Activated CD8-positive, alpha-beta memory T cell treated with anti-CD3 and anti-CD28 coated beads, Interleukin-2, amount 10 ng/mL, durations not matched to agents 7 days and 5 days (primary cell): ENCODE data around the gene COL6A2. TPM values are rescaled to one million over a fixed set of nuclear protein-coding genes. Genes with fewer than 3 reads are reported as not detected.

Experiments used
- ATAC-seq: fragments of 150-1000 bp; cut with Tn5 transposase; one replicate; pipeline ENCODE4 v1.10.0; 2021; ENCODE audit warnings: moderate library complexity
- CTCF ChIA-PET: fragments of 350-600 bp; sonication (Branson Sonifier 250); formaldehyde crosslinking; loops from one replicate; lab custom pipeline; 2021; ENCODE audit warnings: antibody characterized with exemption; lab: Charles Lee
- DNase-seq: peaks from one replicate; pipeline ENCODE4 v3.0.0-alpha.2; 2020
- H3K27ac Mint-ChIP-seq: one replicate; pipeline ENCODE4 v1.8.0; 2021; ENCODE audit warnings: mild to moderate bottlenecking, mixed read lengths
- H3K27me3 Mint-ChIP-seq: one replicate; pipeline ENCODE4 v1.8.0; 2021; ENCODE audit warnings: mixed read lengths
- H3K36me3 Mint-ChIP-seq: one replicate; pipeline ENCODE4 v1.8.0; 2021; ENCODE audit warnings: mild to moderate bottlenecking, mixed read lengths
- H3K4me1 Mint-ChIP-seq: one replicate; pipeline ENCODE4 v1.8.0; 2021; ENCODE audit warnings: mixed read lengths
- H3K4me3 Mint-ChIP-seq: one replicate; pipeline ENCODE4 v1.8.0; 2021; ENCODE audit warnings: mild to moderate bottlenecking, moderate library complexity, mixed read lengths
- H3K9me3 Mint-ChIP-seq: one replicate; pipeline ENCODE4 v1.8.0; 2022; ENCODE audit warnings: low read depth, mixed read lengths
- total RNA-seq, 2 experiments: library from RNA; stranded (reverse); gene quantifications; one replicate each; pipeline ENCODE4 v1.2.3, GENCODE V29; 2021

The COL6A2 gene
- total RNA-seq, 2 experiments from 2014 or later, result 5.0 to 17.9 TPM

DNA sequence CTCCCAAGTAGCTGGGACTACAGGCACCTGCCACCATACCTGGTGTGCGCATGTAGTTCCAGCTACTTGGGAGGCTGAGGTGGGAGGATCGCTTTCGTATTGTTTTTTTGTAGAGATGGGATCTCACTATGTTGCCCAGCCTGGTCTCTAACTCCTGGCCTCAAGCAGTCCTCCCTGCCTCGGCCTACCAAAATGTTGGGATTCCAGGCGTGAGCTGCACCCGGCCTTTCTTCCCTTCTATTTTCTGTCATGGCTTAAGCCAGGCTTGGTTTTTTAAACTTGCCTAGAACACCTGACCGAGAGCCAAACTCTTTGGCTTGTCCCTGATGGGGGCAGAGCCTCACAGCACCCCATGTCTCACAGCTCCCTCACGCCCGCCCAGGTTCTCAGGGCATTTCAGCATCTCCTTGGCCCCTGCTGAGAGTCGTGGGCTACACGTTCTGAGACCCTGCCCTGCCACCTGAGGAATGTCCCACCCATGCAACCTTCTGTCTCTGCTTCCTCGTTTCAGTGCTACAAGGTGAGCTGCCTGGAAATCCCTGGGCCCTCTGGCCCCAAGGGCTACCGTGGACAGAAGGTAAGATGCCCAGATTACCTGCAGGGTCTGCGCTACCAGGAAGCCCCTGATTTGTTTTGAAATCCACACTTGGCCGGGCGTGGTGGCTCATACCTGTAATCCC, 15.7 kb downstream of the COL6A2 start:
- no peak for DNase-seq
- H3K4me3 Mint-ChIP-seq, result no peak overlapping the region
- H3K4me1 Mint-ChIP-seq, result no peaks in the 10 kb centered on the region
- H3K27me3 Mint-ChIP-seq, result no peaks in the 10 kb centered on the region
- CTCF ChIA-PET, result no interaction called here
- no peak for ATAC-seq
- H3K9me3 Mint-ChIP-seq, result no peaks in the 10 kb centered on the region
- H3K27ac Mint-ChIP-seq, result no peak overlapping the region
- H3K36me3 Mint-ChIP-seq, result no peaks in the 10 kb centered on the region

GRCh38 chr21:46114963-46115362, 17.1 kb downstream of the COL6A2 start:
- Mint-ChIP-seq H3K4me1 (no peaks in the 10 kb centered on the region), H3K27ac (no peak overlapping the region), H3K4me3 (no peak overlapping the region), H3K27me3 (no peaks in the 10 kb centered on the region), H3K9me3 (no peaks in the 10 kb centered on the region), H3K36me3 (no peaks in the 10 kb centered on the region)
- CTCF ChIA-PET, result no interaction called here
- DNase-seq (no peak), ATAC-seq (no peak)

GRCh38 chr21:46115441-46116188, 17.7 kb downstream of the COL6A2 start:
- ATAC-seq, result no peak
- Mint-ChIP-seq H3K4me1 (no peaks in the 10 kb centered on the region), H3K27ac (no peak overlapping the region), H3K36me3 (no peaks in the 10 kb centered on the region), H3K4me3 (no peak overlapping the region), H3K9me3 (no peaks in the 10 kb centered on the region), H3K27me3 (no peaks in the 10 kb centered on the region)
- CTCF ChIA-PET, result no interaction called here
- no peak for DNase-seq

DNA sequence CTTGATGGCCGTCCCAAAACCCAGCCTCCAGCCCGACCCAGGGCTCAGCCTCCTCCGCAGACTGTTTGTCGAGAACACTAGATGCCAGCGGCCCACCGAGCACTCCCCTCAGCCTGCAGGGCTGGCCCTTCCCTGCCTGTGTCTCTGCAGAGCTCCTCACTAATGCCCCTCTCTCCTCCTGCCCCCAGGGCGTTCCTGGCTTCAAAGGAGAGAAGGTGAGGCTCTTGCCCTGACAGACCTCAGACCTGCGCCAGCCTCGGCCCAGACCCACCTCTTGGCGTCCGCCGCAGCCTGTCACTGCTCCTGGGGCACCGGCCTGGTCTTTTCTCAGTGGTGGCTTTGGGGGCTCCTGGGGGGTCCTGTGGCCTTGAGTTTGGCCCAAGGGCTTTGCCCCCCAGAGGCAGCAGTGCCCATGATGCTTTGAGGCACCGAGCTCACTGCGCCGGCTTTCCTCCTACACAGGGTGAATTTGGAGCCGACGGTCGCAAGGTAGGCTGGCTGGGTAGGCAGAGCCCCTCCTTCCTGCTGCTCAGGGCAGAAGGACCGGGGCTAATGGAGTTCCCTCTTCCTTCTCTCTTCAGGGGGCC, 18.4 kb downstream of the COL6A2 start:
- no peak overlapping the region for H3K4me3 Mint-ChIP-seq
- CTCF ChIA-PET, result no interaction called here
- H3K36me3 Mint-ChIP-seq, result no peaks in the 10 kb centered on the region
- ATAC-seq (no peak), DNase-seq (no peak)
- H3K27ac Mint-ChIP-seq, result no peak overlapping the region
- H3K27me3 Mint-ChIP-seq, result no peaks in the 10 kb centered on the region
- no peaks in the 10 kb centered on the region for H3K4me1 Mint-ChIP-seq
- no peaks in the 10 kb centered on the region for H3K9me3 Mint-ChIP-seq

GRCh38 chr21:46116776-46117585, 19.1 kb downstream of the COL6A2 start:
- CTCF ChIA-PET, result no interaction called here
- no peaks in the 10 kb centered on the region for H3K27me3 Mint-ChIP-seq

DNA sequence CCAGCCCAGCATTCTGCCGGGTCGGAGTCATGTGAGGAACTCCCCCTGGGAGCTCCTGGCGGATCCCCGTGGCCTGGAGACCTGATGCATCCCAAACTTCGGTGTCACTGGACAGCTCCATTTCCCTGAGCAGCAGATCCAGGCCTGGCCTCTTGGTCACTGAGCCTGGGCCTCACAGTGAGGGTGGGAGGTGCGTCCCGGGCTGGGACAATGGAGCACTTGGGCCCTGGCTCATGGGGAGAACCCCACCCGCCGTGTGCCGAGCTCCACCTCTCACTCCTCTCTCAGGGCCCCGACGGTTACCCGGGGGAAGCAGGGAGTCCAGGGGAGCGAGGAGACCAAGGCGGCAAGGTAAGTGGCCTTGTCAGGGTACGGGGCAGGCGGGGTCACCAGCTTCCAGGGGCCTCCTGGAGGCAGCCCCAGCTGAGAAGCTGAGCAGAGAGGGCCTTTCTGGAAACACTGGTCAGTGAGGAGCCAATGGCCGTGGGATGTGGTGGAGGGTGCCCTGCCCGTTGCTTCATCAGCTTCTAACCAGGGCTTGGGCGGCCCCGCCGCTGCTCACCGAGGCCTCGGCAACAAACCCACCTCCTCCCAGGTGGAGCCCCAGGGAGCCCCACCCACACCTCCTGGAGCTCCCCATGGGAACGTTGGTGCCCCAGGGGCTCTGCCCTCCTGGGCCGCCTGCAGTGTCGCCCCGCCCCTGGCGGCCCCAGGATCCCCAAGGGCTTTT, 19.8 kb downstream of the COL6A2 start:
- no peak overlapping the region for H3K4me3 Mint-ChIP-seq
- no peak overlapping the region for H3K27ac Mint-ChIP-seq
- no peak for ATAC-seq
- DNase-seq, result peak; percentile 19
- no peaks in the 10 kb centered on the region for H3K4me1 Mint-ChIP-seq
- H3K36me3 Mint-ChIP-seq, result no peaks in the 10 kb centered on the region
- H3K27me3 Mint-ChIP-seq, result no peaks in the 10 kb centered on the region
- CTCF ChIA-PET, result no interaction called here
- H3K9me3 Mint-ChIP-seq, result no peaks in the 10 kb centered on the region

More at GRCh38 chr21:46116776-46117585, 19.1 kb downstream of the COL6A2 start:
- Mint-ChIP-seq H3K36me3 (no peaks in the 10 kb centered on the region), H3K4me1 (no peaks in the 10 kb centered on the region), H3K4me3 (no peak overlapping the region), H3K9me3 (no peaks in the 10 kb centered on the region), H3K27ac (no peak overlapping the region)
- DNase-seq (peak; percentile 15), ATAC-seq (no peak)

DNA sequence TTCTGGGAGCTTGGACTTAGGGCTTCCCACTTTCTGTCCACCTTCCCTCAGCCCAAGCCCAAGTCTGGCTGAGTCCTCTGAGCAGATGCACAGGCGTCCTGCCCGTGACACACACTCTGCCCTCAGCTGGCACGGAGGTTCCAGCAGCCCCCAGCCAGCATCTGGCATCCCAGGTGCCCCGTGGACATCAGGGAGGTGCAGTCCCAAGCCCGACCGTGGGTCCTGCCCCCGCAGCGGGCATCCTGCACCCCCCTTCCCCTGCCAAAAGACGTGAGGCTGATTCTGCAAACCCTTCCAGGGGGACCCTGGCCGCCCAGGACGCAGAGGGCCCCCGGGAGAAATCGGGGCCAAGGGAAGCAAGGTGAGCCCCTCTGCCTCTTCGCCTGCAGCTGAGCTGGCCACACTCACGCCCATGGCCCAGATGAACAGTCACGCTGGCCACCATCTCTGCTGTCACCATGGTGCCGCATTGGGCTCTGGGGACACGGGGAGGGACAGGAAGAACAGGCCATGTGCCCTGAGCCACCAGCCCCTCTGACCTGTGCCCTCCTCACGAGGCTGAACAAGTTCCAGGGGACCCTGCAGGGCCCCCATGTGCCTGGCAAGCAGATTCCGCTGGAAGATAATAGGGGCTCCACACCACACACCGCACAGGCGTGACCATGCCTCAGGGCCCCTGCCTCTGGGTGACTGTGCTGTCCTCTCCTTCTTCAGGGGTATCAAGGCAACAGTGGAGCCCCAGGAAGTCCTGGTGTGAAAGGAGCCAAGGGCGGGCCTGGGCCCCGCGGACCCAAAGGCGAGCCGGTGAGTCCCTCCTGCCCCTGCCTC, 20.6 kb downstream of the COL6A2 start:
- Mint-ChIP-seq H3K9me3 (no peaks in the 10 kb centered on the region), H3K27ac (no peak overlapping the region), H3K27me3 (no peaks in the 10 kb centered on the region), H3K4me1 (no peaks in the 10 kb centered on the region), H3K4me3 (no peak overlapping the region), H3K36me3 (no peaks in the 10 kb centered on the region)
- no peak for ATAC-seq
- CTCF ChIA-PET, result no interaction called here
- DNase-seq, result peak; percentile 23

DNA sequence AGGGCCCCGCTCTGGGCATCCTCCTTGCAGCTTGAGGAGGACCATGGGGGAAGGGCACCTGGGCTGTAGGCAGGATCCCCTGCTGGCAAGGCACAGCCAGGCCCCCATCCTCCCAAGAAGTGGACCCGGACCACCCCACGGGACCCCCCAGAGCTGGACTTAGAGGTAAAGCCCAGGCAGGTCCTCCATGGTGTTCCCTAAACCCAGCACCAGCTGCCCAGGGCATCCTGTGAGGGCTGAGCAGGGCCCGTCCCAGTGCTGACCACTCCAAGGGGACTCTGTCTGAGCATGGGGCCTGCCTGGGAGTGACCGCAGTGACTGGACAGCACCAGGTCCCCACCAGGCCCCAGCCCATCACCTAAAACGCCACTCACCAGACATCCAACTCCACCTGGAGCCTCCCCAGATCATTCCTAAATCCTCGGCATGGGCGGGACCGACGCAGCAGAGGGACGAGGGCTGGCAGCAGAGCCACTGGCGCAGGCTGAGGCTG, 21.3 kb downstream of the COL6A2 start:
- CTCF ChIA-PET, result no interaction called here

DNA sequence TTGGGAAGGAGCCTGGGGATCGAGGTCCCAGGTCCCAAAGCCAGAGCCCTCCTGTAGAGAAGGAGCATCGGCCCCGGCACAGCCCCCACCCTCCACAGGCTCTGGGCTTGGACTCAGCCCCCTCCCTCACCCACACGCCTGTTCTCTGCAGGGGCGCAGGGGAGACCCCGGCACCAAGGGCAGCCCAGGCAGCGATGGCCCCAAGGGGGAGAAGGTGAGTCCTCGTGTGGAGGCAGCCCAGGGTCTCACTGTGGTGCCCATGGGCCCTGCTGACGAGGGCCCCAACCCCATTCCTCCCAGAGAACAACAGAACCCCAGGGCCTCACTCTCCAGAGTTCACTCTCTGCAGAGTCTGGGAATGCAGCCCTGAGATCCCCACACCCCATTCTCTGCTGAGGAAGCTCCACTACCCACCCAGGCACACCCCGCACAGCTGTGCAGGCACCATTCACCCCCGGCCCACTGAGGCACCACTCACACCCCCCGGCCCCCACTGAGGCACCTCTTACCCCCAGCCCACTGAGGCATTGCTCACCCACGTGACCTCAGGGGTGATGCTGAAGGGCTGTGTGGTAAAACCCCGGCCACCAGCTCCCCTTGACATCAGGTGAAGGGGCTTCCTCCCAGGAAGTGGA, 21.8 kb downstream of the COL6A2 start:
- Mint-ChIP-seq H3K4me1 (no peaks in the 10 kb centered on the region), H3K9me3 (no peaks in the 10 kb centered on the region), H3K27me3 (no peaks in the 10 kb centered on the region), H3K4me3 (no peak overlapping the region), H3K27ac (no peak overlapping the region), H3K36me3 (no peaks in the 10 kb centered on the region)
- CTCF ChIA-PET, result no interaction called here
- ATAC-seq, result no peak
- DNase-seq, result peak; percentile 22

More for the DNA sequence above, 21.3 kb downstream of the COL6A2 start:
- ATAC-seq (no peak), DNase-seq (peak; percentile 26)
- H3K27ac Mint-ChIP-seq, result no peak overlapping the region
- no peaks in the 10 kb centered on the region for H3K36me3 Mint-ChIP-seq
- no peaks in the 10 kb centered on the region for H3K4me1 Mint-ChIP-seq
- no peaks in the 10 kb centered on the region for H3K9me3 Mint-ChIP-seq
- H3K27me3 Mint-ChIP-seq, result no peaks in the 10 kb centered on the region
- H3K4me3 Mint-ChIP-seq, result no peak overlapping the region

DNA sequence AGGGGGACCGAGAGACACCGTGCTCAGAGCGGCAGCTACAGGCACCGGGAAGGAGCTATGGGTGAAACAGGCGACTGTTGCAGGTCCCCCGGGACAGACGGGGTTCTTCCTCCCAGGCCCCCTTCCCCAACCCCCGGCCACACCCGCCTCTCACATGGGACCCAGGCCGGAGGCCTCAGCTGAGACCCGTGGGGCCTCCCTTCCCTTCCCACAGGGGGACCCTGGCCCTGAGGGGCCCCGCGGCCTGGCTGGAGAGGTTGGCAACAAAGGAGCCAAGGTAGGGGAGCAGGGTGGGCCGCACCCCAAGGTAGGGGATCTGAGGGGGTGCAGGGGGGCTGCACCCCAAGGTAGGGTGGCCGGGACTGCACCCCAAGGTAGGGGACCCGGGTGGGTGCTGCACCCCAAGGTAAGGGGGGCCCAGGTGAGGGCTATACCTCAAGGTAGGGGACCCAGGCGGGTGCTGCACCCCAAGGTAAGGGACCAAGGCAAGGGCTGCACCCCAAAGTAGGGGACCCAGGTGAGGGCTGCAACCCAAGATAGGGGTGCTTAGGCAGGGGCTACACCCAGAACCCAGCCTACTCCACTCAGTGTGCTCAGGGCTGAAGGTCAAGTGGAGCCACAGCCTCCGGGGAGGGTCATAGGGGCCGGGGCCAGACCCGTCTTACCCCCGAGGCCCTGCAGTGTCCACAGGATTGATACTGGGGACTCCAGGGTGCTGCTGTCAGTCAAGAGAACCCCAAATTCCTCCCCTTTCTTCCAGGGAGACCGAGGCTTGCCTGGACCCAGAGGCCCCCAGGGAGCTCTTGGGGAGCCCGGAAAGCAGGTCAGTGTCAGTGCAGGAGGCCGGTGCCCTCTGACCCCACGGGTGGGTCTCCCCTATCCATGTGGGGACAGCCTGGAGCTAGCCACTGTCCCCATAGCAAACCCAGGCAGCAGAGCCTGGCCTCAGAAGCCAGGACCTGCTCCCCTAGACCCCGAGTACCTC, 22.7 kb downstream of the COL6A2 start:
- CTCF ChIA-PET, result no interaction called here
- no peak overlapping the region for H3K27ac Mint-ChIP-seq
- no peaks in the 10 kb centered on the region for H3K36me3 Mint-ChIP-seq
- H3K27me3 Mint-ChIP-seq, result no peaks in the 10 kb centered on the region
- H3K4me1 Mint-ChIP-seq, result no peaks in the 10 kb centered on the region
- ATAC-seq (no peak), DNase-seq (peak; percentile 35)
- no peak overlapping the region for H3K4me3 Mint-ChIP-seq
- no peaks in the 10 kb centered on the region for H3K9me3 Mint-ChIP-seq
